Psoas muscle (tissue), 8 donors: ENCODE data around the gene MIOX. TPM values are rescaled to one million over a fixed set of nuclear protein-coding genes. Genes with fewer than 3 reads are reported as not detected.
A peak's percentile ranks its signal among the peaks of the same experiment; 100 is the strongest.

Experiments
- ATAC-seq, 4 donors: fragments of 200-7000 bp; cut with Tn5 transposase; one replicate each; pipeline ENCODE4 v1.9.1; 2020; ENCODE audit warnings: moderate library complexity in 3 of 4, mild to moderate bottlenecking in 2 of 4
- DNase-seq, 2 donors: peaks; one replicate each; pipeline ENCODE4 v3.0.0-alpha.2; 2020
- H3K27ac ChIP-seq: fragments of 200-600 bp; one replicate; pipeline ENCODE4 v1.8.0; 2022
- H3K27me3 ChIP-seq, 3 donors: fragments of 200-600 bp in 1 of 3; one replicate each; pipeline versions ENCODE4 v1.6.1 to v1.8.0; 2013 to 2022; ENCODE audit warnings: low read length in 2 of 3, mild to moderate bottlenecking in 2 of 3, moderate library complexity in 1 of 3; ENCODE audit not compliant: insufficient read depth in 3 of 3
- H3K36me3 ChIP-seq, 2 donors: fragments of 200-600 bp in 1 of 2; one replicate each; pipeline versions ENCODE4 v1.6.1 to v1.8.0; 2013 to 2022; ENCODE audit warnings: low read depth in 1 of 2, mild to moderate bottlenecking in 1 of 2, moderate library complexity in 1 of 2; ENCODE audit not compliant: insufficient read depth in 1 of 2
- H3K4me1 ChIP-seq: fragments of 200-600 bp; one replicate; pipeline ENCODE4 v1.8.0; 2022
- H3K4me3 ChIP-seq: fragments of 200-600 bp; one replicate; pipeline ENCODE4 v1.8.0; 2022; ENCODE audit warnings: mild to moderate bottlenecking
- H3K9me3 ChIP-seq: fragments of 200-600 bp; one replicate; pipeline ENCODE4 v1.8.0; 2022
- WGBS, 3 donors: extraction: QIAGEN DNeasy Blood & Tissue Kit; methylation state at CpG; one replicate each; pipeline versions ENCODE4 v1.1.6 to v1.1.7; 2013; 5-methylcytosine and 5-hydroxymethylcytosine counted together
- intact Hi-C, 2 donors: fragments of 100-400 bp; cut with DNase I; formaldehyde crosslinking; loops; one replicate each; pipeline versions ENCODE4 v1.11.0 to v1.14.2; 2022
- polyA plus RNA-seq, 3 donors: library from polyadenylated mRNA; stranded (reverse); fragments of 200-250 nt; gene quantifications; one replicate each; pipeline ENCODE4 v1.2.3, GENCODE V29; 2013
- total RNA-seq, 4 donors: library from RNA; stranded (reverse); fragmentation: NEBNext Ultra II Directional in 2 of 4; extraction: Animal tissue kit (Norgen Biotek cat#: 25700) in 2 of 4; gene quantifications; one replicate each; pipeline versions ENCODE4 v1.2.1 to v1.2.4, GENCODE V29; 2021 to 2023
- TF ChIP-seq, protein P1 (sequence below): fragments of 200-600 bp; IDR thresholded peaks from one replicate; pipeline ENCODE4 v1.8.0; 2022; ENCODE audit warnings: antibody characterized with exemption
- donor health status: healthy with polysubstance abuse.
- donor health status: DM: no; HTN: no; CAD: no; lungs with moderate emphysema.
- donor health status: Bipolar disorder and iron deficiency.
- donor health status: healthy.
- donor health status: DM: yes; HTN: yes; CAD: no.
- donor health status: DM: no; HTN: no; CAD: no.
- donor health status: DM: no; HTN: no; CAD: no.
- donor health status: DM: yes; HTN: yes; CAD: no.

MIOX gene
- total and polyA plus RNA-seq, 7 donors: not detected

DNA sequence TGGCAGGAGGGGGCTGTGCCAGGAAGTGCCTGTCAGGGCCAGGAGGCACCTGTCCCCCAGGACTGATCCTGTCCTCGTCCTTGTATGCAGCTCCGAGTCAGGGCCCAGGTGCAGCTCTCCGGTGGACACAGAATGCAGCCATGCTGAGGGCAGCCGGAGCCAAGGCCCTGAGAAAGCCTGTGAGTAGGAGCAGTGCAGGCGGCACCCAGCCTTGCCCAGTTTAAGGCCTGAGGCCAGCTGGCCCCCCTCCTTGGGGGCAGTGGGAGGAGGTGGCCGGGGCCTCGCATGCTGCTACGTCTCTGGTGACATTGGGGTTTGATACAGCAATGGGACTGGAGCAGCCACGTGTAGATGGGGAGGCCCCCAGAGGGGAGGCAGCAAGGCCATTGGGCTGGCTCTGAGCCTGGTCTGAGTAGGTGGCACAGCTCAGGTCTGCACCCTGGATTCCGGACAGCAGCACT, 46.8 kb upstream of the MIOX start:
- no peaks in the 10 kb centered on the region for H3K9me3 ChIP-seq
- no peak overlapping the region for H3K27ac ChIP-seq
- ATAC-seq (no peak), DNase-seq (peak in 1 of 2 donors; percentile 9)
- 67 to 84% (median 77%) methylated on average over 10 of the region's 10 CpGs for whole genome bisulfite sequencing, 3 donors
- intact Hi-C loops: no loop called here
- TF ChIP-seq, protein P1, sequence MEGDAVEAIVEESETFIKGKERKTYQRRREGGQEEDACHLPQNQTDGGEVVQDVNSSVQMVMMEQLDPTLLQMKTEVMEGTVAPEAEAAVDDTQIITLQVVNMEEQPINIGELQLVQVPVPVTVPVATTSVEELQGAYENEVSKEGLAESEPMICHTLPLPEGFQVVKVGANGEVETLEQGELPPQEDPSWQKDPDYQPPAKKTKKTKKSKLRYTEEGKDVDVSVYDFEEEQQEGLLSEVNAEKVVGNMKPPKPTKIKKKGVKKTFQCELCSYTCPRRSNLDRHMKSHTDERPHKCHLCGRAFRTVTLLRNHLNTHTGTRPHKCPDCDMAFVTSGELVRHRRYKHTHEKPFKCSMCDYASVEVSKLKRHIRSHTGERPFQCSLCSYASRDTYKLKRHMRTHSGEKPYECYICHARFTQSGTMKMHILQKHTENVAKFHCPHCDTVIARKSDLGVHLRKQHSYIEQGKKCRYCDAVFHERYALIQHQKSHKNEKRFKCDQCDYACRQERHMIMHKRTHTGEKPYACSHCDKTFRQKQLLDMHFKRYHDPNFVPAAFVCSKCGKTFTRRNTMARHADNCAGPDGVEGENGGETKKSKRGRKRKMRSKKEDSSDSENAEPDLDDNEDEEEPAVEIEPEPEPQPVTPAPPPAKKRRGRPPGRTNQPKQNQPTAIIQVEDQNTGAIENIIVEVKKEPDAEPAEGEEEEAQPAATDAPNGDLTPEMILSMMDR: no peak
- H3K4me3 ChIP-seq: no peak overlapping the region
- no peaks in the 10 kb centered on the region for H3K4me1 ChIP-seq
- peaks cover 9 to 85% of the 10 kb centered on the region in 2 donors for H3K36me3 ChIP-seq
- H3K27me3 ChIP-seq: no peaks in the 10 kb centered on the region

DNA sequence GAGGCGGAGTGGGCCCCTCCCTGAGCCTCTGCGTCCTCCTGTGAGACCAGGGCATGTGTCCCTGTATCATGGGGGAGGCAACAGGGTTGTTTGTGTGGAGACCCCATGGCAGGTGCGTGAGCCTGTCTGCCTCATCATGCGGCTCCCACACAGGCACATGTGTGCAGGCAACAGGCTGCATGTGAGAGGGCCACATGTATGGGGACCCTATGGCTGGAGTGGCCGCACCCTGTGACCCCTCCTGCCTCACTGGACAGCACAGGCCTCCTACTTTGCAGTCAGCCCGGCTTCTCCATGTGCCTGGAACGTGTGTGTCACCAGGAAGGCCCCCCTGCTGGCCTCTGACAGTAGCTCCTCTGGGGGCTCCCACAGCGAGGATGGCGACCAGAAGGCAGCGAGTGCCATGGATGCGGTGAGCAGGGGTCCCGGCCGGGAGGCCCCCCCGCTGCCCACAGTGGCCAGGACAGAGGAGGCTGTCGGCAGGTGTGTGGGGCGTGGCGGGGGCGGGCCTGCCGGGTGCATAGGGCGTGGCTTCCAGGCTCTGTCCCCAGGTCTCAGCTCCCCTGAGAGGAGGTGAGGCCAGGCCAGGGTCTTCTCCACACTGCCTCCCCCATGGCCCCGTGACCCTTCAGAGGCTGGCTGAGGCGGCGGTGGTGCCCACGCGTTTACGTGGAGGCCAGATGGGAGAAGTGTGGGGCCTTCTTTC, 46.0 kb upstream of the MIOX start:
- Histone ChIP-seq H3K4me3 (no peak overlapping the region), H3K27ac (no peak overlapping the region), H3K4me1 (no peaks in the 10 kb centered on the region), H3K36me3 (peaks cover 9 to 84% of the 10 kb centered on the region in 2 donors), H3K27me3 (no peaks in the 10 kb centered on the region), H3K9me3 (no peaks in the 10 kb centered on the region)
- TF ChIP-seq, protein P1: no peak
- ATAC-seq (no peak), DNase-seq (peak; percentile 9 to 53)
- intact Hi-C loops: no loop called here
- WGBS, 3 donors: 86 to 94% (median 88%) methylated on average over 21 to 26 of the region's 26 CpGs

DNA sequence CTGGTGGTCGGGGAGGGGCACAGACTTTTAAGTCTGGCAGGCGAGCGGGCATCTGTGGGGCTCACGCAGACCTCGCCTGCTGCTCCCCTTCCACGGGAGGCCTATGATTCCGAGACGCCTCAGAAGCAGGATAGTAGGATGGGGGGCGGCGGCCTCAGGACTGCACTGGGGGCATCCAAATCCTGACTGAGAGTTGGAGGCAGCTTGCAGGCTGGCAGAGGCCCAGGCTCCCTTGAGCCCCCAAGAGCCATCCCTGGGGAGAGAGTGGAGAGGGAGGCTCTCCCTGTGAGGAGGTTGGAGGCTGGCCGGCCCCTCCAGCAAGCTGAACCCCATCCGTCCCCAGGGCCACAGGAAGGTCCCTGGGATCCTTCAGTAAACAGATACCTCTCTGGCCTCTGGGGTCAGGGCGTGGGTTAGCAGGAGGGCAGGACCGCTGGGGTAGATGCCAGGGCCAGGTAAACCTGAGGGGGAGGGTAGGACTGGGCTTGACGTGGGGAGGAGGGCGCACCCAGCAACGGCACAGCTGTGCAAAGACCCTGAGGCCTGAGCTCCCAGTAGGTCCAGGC, 45.1 kb upstream of the MIOX start:
- H3K9me3 ChIP-seq: no peaks in the 10 kb centered on the region
- DNase-seq (peak; percentile 13 to 56), ATAC-seq (peak in 1 of 4 donors; percentile 2)
- H3K36me3 ChIP-seq: peaks cover 9 to 82% of the 10 kb centered on the region in 2 donors
- 88 to 91% (median 90%) methylated on average over 17 of the region's 17 CpGs for WGBS, 3 donors
- H3K27ac ChIP-seq: no peak overlapping the region
- TF ChIP-seq, protein P1: no peak
- intact Hi-C loops: no loop called here
- H3K4me3 ChIP-seq: no peak overlapping the region
- H3K27me3 ChIP-seq: no peaks in the 10 kb centered on the region
- H3K4me1 ChIP-seq: no peaks in the 10 kb centered on the region

DNA sequence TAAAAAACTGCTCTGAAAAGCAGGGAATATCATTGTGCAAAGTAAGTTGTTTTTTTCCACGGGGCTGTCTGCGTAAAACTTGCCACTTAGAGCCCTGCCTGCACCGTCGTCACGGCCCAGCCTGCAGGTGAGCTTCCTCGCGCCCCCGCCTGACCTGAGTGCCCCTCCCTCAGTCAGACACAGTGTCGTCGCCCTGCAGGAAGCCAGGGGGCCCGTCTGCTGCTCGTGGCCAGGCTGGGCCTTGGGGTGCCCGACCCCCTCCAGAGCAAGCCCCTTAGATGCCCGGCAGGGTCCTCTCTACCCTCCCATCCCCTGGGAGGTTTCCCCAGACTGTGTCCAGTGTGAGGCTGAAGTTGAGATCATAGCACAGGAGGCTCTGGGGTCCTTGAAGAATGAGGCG, 43.5 kb upstream of the MIOX start:
- TF ChIP-seq, protein P1: no peak
- no peak overlapping the region for H3K27ac ChIP-seq
- peaks cover 10 to 82% of the 10 kb centered on the region in 2 donors for H3K36me3 ChIP-seq
- intact Hi-C loops: no loop called here
- no peak overlapping the region for H3K4me3 ChIP-seq
- WGBS, 3 donors: 76 to 81% (median 78%) methylated on average over 15 of the region's 15 CpGs
- H3K27me3 ChIP-seq: no peaks in the 10 kb centered on the region
- ATAC-seq (no peak), DNase-seq (peak in 1 of 2 donors; percentile 15)
- no peaks in the 10 kb centered on the region for H3K4me1 ChIP-seq
- no peaks in the 10 kb centered on the region for H3K9me3 ChIP-seq
